GM18517 (cell line): ENCODE data around the gene PPFIA2.

ENCODE experiments used
- ATAC-seq: cut with Tn5 transposase; IDR thresholded peaks from one replicate; pipeline ENCODE4 v1.9.1; 2021; ENCODE audit warnings: mild to moderate bottlenecking, moderate library complexity; ENCODE audit not compliant: unreplicated experiment

Gene PPFIA2

DNA sequence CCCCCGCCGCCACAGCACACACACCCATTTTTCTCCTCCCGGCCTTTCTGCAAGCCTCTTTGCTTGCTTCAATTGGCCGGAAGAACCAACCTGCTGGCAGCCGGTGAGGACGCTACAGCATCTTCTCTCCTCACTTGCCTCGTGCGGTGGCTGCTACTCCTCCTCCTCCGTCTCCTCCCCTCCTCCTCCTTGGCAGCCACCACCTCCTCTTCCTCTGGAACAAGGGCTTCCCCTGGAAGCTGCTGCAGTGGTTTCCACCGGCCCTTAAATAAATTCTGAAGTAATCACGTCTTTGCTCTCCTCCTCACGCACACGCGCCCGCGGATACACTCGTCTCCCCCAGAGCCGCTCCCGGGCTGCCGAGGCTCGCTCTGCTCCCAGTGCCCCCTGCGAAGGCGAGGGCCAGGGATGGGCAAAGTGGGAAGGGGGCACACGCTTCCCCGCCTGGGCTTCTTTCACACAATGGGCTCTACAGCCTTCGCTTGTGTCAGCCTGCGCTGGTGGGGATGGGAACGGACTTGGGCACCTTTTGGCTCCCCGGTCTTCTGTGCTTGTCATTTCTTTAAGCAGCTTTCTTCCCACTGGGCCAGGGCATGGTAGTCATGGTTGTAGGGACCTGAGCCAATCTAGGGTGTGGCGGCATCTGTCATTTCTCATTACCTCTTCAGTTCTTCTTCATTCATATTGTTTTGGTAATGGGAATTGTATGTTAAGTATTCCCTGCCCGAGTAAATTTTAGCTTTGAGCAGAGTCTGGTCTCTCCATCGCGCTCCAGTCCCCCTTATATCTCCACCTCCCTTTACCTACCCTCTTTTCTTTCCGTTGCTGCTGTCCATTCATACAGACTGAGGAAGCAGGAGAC is at the start of gene PPFIA2:
TSS of gene PPFIA2 (minus strand) at position 161 of the 862 bp plus-strand sequence.
- ATAC-seq, result no peak

GRCh38 chr12:81800298-81801148 is 41.4 kb upstream of the PPFIA2 start:
- no peak for ATAC-seq

- no peak for ATAC-seq
Observed at GRCh38 chr12:81798294-81798693, 39.1 kb upstream of the PPFIA2 start.

GRCh38 chr12:81797100-81797499 is 38.0 kb upstream of the PPFIA2 start:
- ATAC-seq, result no peak

DNA sequence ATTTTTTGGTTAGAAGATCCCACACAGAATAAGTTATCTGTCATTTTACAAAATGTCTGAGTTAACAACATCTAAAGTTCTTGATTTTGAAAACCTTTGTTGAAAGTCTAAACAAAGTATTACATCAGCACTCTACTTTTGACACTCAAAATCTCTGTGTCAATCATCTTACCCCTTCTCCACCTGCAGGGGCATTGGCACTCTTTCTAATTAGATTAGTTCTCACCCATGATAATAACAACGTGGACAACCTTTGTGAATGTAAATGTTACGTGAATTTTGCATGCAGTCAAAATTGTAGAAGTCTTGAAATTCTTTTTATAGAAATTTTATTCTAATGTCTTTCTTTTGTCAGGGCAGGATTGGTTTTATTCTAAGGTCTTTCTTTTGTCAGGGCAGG is 33.5 kb upstream of the PPFIA2 start:
- no peak for ATAC-seq

DNA sequence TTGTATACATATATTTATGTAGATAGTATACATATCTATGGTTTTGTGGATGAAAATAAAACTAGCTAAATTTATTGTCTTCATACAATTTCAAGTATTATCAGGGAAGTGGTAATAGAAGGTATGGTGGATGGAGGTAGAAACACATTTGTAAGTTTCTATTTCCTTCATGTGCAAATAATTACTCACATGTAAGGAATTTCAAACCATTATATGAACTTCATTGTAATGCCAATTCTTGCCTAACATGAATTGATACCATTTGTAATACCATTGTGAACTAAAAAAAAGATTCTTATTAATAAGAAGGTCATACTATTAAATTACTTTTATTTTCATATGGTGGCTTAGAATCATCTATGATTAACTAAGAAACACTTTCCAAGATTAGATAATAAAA is 20.1 kb upstream of the PPFIA2 start:
- no peak for ATAC-seq

DNA sequence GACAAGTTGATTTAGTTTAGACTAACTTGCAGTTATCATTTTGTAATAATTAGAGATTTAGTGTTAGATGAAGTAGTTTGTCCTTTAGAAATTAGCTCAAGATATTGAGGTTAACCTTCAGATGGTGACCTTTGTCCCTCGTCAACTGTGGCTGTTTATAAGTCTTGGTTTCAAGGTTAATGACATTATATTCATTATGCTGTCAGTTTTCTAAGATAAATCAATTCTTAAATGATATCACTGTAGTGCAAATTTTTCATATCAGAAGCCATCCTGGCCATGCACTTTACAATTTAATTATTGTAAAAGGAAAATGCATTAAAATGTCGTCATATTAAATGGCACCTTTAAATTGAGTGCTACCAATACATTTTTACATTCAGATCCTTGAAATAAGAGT is 19.6 kb upstream of the PPFIA2 start:
- ATAC-seq, result no peak

DNA sequence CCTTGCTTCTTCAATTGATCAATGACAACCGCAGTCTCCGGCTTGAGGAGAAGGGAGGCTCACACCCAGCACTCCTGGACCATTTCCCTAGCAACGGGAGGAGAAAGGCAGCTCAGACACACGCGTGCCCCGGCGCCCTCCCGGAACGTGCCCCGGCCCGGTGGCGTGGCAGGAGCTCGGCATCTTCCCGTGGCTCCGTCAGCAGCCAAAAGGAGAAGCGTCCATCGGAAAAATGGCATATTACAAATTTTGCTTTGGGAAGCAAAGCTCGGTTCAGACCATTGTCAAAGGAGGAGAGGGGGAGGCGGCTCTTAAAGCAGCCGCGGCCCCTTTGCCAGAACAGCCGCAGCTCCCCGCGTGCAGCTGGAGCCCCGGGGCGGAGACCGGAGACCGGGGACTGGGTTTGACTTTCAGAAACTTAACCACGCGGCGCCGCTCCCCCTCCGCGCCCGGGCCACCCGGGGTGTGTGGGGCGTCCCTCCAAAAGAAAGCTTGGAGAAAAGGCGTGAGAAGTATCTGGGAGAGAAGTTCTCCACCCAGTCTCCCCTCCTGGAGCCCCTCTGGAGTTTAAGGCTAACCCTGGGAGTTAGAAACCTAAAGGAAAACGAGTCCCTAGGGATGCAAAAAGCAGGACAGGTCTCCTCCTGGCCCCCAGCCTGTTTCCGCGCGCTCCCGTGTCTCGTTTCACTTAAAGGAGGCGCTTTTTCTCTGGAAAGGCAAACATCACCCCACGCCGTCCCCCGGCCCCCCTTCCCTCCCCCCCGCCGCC is 545 bp downstream of the PPFIA2 start:
- no peak for ATAC-seq

- ATAC-seq, result no peak
Observed at GRCh38 chr12:81757731-81758365, 1.3 kb downstream of the PPFIA2 start.

DNA sequence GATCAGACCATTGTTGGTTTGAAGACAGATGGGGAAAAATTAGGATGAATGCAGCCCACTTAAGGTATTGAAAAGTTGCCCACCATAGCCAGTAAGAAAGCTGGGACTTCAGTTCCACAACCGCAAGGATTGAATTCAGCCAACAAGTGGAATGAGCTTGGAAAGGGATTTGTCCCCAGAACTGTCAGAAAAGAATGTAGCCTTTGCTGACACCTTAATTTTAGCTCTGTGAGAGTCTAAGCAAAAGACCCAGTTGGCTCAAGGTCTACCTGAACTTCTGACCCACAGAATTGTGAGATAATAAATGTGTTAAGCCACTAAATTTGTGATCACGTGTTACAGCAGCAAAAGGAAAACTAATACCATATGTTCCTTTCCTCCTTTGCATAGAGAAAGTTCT is 29.4 kb downstream of the PPFIA2 start:
- no peak for ATAC-seq

DNA sequence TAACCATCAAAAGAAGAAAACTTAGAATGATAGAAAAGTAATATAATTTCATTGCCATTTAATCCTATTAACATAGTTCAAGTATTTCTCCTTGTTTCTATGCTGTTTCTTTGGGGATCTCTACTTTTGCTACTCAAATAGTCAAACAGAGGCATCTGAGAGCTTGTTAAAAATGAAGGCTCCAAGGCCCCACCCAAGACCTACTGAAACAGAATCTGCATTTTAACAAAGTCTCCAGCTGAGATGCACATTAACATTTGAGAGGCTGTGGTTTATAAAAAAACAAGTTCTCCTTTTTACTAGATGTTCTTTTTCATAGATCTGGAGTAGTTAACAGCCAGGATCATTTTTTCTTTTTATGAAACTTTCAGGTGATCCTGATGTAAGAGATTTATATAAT is 31.8 kb downstream of the PPFIA2 start:
- no peak for ATAC-seq

- no peak for ATAC-seq
Observed at GRCh38 chr12:81726634-81727033, 32.5 kb downstream of the PPFIA2 start.

GRCh38 chr12:81723361-81723760 is 35.8 kb downstream of the PPFIA2 start:
- ATAC-seq, result no peak

- ATAC-seq, result no peak
Observed at GRCh38 chr12:81722004-81722403, 37.1 kb downstream of the PPFIA2 start.

- no peak for ATAC-seq
Observed at GRCh38 chr12:81718616-81719015, 40.5 kb downstream of the PPFIA2 start.

DNA sequence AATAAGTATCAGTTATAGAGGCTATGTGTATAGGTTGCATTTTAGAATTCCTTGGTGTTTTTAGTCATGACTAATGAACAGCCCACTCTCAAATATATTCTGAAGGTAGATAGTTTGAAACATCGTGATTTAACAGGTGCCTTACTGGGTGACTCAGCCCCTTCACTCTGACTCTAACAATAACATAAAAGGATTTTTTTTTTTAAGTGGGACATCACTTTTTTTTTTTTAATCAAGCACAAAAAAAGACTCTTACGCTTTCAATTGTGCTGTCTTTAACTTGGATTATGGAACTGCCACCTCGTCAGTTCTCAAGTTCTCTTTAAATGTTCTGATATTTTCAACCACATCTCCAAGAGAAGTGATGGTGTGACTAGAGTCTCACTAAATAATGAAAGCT is 46.6 kb downstream of the PPFIA2 start:
- ATAC-seq, result no peak

DNA sequence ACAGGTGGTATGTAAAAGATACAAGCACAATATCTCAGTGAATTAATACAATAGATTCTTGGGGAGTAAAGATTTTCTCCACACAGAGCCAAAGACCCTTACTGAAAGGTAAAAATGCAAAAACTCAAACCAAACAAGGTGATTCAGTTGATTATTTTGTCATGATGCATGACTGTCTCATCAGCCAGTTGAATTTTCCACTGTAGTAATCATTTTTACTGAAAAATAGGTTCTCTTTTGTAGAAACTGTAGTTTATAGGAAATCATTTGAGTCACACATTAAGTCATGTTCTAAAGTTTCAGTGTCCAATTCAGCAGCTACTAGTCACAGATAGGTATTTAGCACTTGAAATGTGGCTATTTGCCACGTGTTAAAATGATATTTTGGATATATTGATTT is 53.6 kb downstream of the PPFIA2 start:
- no peak for ATAC-seq

DNA sequence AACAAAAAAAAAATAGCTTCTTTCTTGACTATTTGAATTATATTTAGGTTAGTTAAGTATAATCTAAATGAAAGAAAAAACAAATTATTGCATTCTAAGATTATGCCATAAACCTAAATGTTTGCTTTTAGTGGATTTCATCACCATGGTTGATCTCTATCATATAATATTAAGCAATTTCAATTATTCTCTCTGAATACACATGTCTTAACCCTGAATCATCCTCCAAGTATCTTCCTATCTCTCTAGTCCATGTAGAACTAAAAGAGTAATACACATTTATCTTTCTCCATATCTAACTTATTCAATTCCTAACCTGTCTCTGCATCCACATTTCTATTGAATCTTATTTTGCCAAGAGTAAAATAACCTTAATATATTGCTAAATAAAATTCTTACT is 59.6 kb downstream of the PPFIA2 start:
- ATAC-seq, result no peak

GRCh38 chr12:81692008-81692407 is 67.1 kb downstream of the PPFIA2 start:
- ATAC-seq, result no peak

DNA sequence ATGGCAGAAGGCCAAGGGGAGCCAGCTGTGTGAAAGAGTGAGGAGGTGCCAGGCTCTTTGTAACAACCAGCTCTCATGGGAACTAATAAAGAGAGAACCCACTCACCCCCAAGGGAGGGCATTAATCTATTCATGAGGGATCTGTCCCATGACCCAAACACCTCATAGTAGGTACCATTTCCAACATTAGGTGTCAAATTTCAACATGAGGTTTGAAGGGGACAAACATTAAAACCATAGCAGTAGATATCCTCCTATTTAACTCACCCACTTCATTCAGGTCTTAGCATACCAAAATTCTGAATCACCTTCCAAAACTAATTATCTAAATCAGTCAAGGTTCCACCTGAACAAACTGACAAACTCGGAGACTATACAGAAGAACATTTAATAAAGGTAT is 75.3 kb downstream of the PPFIA2 start:
- no peak for ATAC-seq

GRCh38 chr12:81679614-81680013 is 79.5 kb downstream of the PPFIA2 start:
- no peak for ATAC-seq
